Measurements from ENCODE around the gene SLC38A8. TPM values are rescaled to one million over a fixed set of nuclear protein-coding genes. Genes with fewer than 3 reads are reported as not detected.

The SLC38A8 gene
- polyA plus RNA-seq, 1 donor from 2014 or later, result not detected

GRCh38 chr16:83965444-83966152, 77.0 kb downstream of the SLC38A8 start:
- no peaks in the 10 kb centered on the region for H3F3A ChIP-seq (ENCODE audit: insufficient read depth, low read length, poor library complexity, severe bottlenecking)
- no peak overlapping the region for H3K27ac ChIP-seq (ENCODE audit: low read length)
- H3K4me2 ChIP-seq (ENCODE audit: low read length), result no peak overlapping the region
- no peak overlapping the region for H2AFZ ChIP-seq (ENCODE audit: low read depth, low read length)
- no peaks in the 10 kb centered on the region for H3K9me3 ChIP-seq (ENCODE audit: low read length)
- no peak for TF ChIP-seq CTCF (IDR thresholded peaks at IDR 0.05; ENCODE audit: poor library complexity, severe bottlenecking)
- no peak for TF ChIP-seq POLR2AphosphoS5 (IDR thresholded peaks at IDR 0.05)
- TF ChIP-seq EZH2 (IDR thresholded peaks at IDR 0.05; ENCODE audit: borderline replicate concordance, insufficient read depth, low read length, poor library complexity, severe bottlenecking), result no peak
- no peak for TF ChIP-seq SMC3 (conservative IDR thresholded peaks at IDR 0.05; ENCODE audit: poor library complexity)
- TF ChIP-seq REST (IDR thresholded peaks at IDR 0.05; ENCODE audit: borderline replicate concordance), result no peak
- no peak for TF ChIP-seq MXI1 (conservative IDR thresholded peaks at IDR 0.05; ENCODE audit: poor library complexity, severe bottlenecking)
- no peak for TF ChIP-seq EP300 (conservative IDR thresholded peaks at IDR 0.05; ENCODE audit: poor library complexity, severe bottlenecking)
- no peak for TF ChIP-seq TAF1 (IDR thresholded peaks at IDR 0.05; ENCODE audit: low read depth)
- TF ChIP-seq RAD21 (conservative IDR thresholded peaks at IDR 0.05), result no peak
- no peaks in the 10 kb centered on the region for H4K20me1 ChIP-seq (ENCODE audit: insufficient read depth)
- no peaks in the 10 kb centered on the region for H3K36me3 ChIP-seq (ENCODE audit: insufficient read depth, low read length)
- H3K9me2 ChIP-seq (ENCODE audit: insufficient read depth, low read length), result no peaks in the 10 kb centered on the region
- H3K79me2 ChIP-seq (replicated peaks; ENCODE audit: insufficient read depth, low read length), result no peaks in the 10 kb centered on the region
- peaks cover 7% of the 10 kb centered on the region for H3K27me3 ChIP-seq (ENCODE audit: insufficient read depth, low read depth, low read length)
- H3K9ac ChIP-seq (ENCODE audit: low read length), result no peak overlapping the region
- H3K4me3 ChIP-seq (ENCODE audit: low read length), result no peak overlapping the region

- no peak for TF ChIP-seq POLR2AphosphoS5 (IDR thresholded peaks at IDR 0.05)
- no peak for TF ChIP-seq TAF1 (IDR thresholded peaks at IDR 0.05; ENCODE audit: low read depth)
- no peak for TF ChIP-seq CTCF (IDR thresholded peaks at IDR 0.05; ENCODE audit: poor library complexity, severe bottlenecking)
- TF ChIP-seq SMC3 (conservative IDR thresholded peaks at IDR 0.05; ENCODE audit: poor library complexity), result no peak
- no peak for TF ChIP-seq MXI1 (conservative IDR thresholded peaks at IDR 0.05; ENCODE audit: poor library complexity, severe bottlenecking)
- no peak for TF ChIP-seq EZH2 (IDR thresholded peaks at IDR 0.05; ENCODE audit: borderline replicate concordance, insufficient read depth, low read length, poor library complexity, severe bottlenecking)
- no peak for TF ChIP-seq REST (IDR thresholded peaks at IDR 0.05; ENCODE audit: borderline replicate concordance)
- Histone ChIP-seq H4K20me1 (ENCODE audit: insufficient read depth) (no peaks in the 10 kb centered on the region), H3F3A (ENCODE audit: insufficient read depth, low read length, poor library complexity, severe bottlenecking) (no peaks in the 10 kb centered on the region), H3K9me2 (ENCODE audit: insufficient read depth, low read length) (no peaks in the 10 kb centered on the region), H3K4me3 (ENCODE audit: low read length) (no peak overlapping the region), H3K79me2 (replicated peaks; ENCODE audit: insufficient read depth, low read length) (no peaks in the 10 kb centered on the region), H3K27ac (ENCODE audit: low read length) (no peak overlapping the region), H3K36me3 (ENCODE audit: insufficient read depth, low read length) (no peaks in the 10 kb centered on the region), H3K9me3 (ENCODE audit: low read length) (no peaks in the 10 kb centered on the region), H2AFZ (ENCODE audit: low read depth, low read length) (no peak overlapping the region), H3K4me2 (ENCODE audit: low read length) (no peak overlapping the region), H3K9ac (ENCODE audit: low read length) (no peak overlapping the region), H3K27me3 (ENCODE audit: insufficient read depth, low read depth, low read length) (peaks cover 7% of the 10 kb centered on the region)
Measured at GRCh38 chr16:83964684-83965443, 77.7 kb downstream of the SLC38A8 start.
